Breast epithelium (tissue), 3 donors: ENCODE data around the gene PBXIP1.

ENCODE experiments used
- CTCF ChIP-seq, 3 donors: fragments of 450-650 bp; IDR thresholded peaks; one replicate each; pipeline ENCODE4 v1.5.1; 2016 to 2017; ENCODE audit warnings: antibody characterized with exemption in 3 of 3, mild to moderate bottlenecking in 3 of 3, moderate library complexity in 3 of 3
- POLR2A ChIP-seq: fragments of 450-650 bp; IDR thresholded peaks from one replicate; pipeline ENCODE4 v1.6.1; 2016; ENCODE audit warnings: antibody characterized with exemption, mild to moderate bottlenecking, moderate library complexity
- POLR2AphosphoS5 ChIP-seq, 3 donors: sonication (generic); formaldehyde crosslinking; IDR thresholded peaks; one replicate each; pipeline ENCODE4 v1.6.1; 2017; ENCODE audit warnings: antibody characterized with exemption in 3 of 3

GRCh38 chr1:154913273-154913672, 42.6 kb downstream of the PBXIP1 start:
- TF ChIP-seq CTCF (IDR thresholded peaks at IDR 0.05) = no peak
- no peak for TF ChIP-seq POLR2A
- TF ChIP-seq POLR2AphosphoS5 (IDR thresholded peaks at IDR 0.05) = no peak
